ENCODE results near the gene ATP10A.
"Not testable (repeated sequence)": the region's sequence is repeated elsewhere in the genome, so short reads cannot be mapped to it uniquely, and the experiment has no call there.

The ATP10A gene

DNA sequence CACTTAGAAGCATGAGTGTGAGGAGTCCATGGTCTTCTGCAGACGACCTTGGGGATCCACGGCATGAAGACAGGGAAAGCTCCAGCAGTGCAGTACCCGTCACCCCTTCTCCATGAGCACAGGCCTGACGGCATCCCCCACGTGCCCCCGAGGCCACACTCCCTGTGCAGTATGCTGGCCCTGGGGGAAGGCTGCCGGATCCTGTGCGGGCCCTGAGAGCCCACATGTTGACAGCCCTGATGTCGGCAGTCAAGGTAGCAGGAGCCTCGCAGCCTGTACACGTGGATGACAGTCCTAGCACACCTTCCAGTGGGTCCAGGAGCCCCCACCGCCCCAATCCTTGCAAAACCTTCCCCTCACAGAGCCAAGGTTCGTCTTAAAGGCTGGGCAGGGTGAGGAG is 195.3 kb downstream of the ATP10A start:
- in situ Hi-C loops (cut with HindIII; ENCODE audit: low sequenced_read_pairs), result no loop called here

DNA sequence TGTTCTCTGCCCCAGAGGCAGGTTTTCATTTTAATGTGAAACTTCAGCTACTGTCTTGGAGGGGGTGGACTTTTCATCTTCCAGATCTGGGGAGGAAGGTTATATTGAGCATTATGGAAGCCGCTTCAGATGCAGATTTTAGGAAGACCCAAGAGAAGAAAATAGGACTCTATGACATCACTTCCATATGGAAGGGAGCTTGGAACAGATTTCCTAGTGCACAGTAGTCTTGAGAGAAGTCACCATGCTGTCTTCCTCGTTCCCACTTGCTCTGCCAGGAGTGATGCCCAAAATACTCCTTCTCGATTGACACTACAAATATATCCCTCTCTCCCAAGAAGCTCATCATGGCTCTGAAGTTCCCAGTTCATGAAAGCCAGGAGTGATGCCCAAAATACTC is 197.2 kb downstream of the ATP10A start:
- in situ Hi-C loops (cut with HindIII; ENCODE audit: low sequenced_read_pairs), result no loop called here

DNA sequence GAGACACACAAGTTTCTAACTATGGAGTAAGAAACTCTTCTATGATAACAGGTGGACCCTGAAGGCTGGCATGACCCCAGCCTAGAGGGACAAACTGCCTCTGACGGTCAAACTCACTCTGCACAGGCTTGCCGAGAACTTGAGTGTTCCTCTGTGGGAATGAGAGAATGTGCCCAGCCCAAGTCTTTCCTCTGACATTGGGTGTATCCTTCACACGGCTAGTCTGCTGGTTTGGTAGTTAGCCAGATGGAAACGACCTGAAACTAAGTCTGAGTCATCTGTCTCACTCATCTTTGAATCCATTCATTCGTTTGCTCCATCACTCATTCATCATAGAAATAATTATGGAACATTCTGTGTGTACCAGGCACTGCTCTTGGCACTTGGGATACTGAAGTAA is 198.4 kb downstream of the ATP10A start:
- in situ Hi-C loops (cut with HindIII; ENCODE audit: low sequenced_read_pairs), result no loop called here

DNA sequence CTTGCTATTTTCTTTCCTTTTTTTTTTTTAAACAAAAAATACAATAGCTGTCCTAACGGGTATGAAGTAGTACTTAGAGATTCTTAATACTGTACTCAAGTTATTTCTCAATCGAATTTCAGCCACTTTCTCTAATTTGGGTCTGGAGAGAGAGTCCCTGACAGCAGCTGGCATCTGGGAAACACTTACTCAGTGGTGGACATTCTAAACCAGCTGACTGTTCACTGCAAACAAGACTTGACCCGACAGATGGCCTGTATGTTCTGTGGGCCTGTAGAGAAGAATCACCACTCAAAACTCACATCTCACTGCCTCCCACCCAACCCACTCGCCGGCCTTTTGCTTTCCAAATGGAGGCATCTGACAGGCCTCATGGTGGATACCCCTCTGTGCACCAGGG is 199.6 kb downstream of the ATP10A start:
- in situ Hi-C loops (cut with HindIII; ENCODE audit: low sequenced_read_pairs), result no loop called here

DNA sequence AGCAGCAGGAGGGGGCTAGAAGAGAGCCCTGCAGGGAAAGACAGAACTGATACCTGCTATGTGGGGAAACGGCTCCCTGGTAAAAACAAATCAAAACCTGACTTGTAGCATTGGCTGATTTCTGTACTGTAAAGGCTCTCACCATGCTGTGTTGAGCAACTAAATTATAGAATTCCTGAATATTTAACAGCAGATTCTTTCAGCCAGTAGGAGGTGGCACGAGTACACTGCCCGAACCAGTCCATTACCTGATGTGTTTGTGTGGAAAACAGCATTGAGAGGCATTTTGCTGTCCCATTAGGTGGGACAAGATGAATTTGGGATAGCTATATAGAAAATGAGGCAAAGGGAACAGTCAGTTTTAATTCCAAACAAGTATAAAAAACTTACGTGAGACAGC is 201.2 kb downstream of the ATP10A start:
- in situ Hi-C loops (cut with HindIII; ENCODE audit: low sequenced_read_pairs), result no loop called here

DNA sequence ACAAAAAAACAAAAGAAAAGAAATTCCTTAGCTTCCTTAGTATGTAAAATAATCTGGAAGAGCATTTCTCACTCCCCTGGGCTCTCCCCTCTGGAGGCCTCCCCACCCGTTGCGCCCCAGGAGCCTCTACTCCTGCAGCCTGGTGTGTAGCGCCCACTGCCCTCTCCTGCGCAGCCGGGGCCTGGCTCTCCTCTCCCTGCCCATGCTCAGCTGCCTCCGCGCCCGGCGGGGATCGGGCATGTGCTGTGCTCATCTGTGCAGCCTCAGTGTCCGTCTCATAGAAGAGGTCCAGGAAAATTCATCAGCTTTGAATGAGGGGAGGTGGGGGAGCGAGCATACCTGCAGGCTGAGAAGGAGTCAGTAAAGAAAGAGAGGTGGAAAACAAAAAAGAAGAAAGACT is 203.9 kb downstream of the ATP10A start:
- in situ Hi-C loops (cut with HindIII; ENCODE audit: low sequenced_read_pairs), result no loop called here

DNA sequence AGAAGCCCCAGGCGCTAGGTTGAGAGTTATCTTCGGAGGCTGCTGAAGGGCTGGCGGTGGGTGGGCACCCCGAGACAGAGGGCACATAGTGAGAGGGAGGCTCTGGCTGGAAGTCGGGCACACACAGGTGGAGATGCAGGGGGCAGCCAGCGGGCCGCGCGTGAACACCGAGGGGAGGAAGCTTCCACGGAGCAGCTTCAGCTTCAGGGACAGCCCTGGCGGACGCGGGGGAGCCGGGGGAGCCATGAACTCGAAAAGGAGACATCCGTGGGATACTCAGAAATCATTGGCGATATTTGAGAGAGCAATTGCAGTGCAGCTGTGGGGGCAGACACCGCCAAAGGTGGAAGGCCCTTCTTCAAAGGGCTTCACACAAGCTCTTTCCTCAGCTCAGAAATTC is 204.6 kb downstream of the ATP10A start:
- in situ Hi-C loops (cut with HindIII; ENCODE audit: low sequenced_read_pairs), result no loop called here

DNA sequence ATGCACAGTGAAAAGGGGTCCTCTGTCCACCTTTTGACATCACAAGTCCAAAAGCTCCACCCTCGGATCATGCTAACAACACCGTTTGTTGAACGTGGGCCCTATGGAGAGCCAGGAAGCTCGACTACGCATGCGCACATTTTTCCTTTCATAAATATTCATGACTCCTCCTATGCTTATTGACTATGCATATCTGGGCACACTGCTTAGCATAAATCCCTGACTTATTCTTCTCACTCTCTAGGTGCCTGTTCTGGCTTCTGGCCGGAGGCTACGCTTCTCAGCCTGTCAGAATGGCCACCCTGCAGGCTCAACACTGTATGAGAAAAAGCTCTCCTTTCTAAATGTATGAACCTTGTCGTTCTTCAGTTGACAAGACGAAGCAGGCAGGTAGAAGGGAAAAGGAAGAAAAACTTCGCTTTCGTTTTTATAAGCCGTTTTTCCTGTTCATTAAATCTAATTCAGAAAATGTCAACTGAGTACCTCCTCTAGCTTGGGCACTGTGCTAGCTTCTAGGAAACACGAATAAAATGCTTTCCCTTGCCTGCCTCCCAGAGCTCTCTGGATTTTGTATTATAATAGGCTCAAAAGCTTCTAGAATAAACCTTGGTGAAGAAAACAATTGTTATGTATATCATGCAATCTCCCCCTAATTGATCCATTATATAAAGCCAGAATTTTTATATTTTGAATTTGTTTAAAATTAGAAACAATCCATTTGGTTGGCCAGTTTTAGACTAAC is 207.7 kb downstream of the ATP10A start:
- in situ Hi-C loops (cut with HindIII; ENCODE audit: low sequenced_read_pairs), result no loop called here

DNA sequence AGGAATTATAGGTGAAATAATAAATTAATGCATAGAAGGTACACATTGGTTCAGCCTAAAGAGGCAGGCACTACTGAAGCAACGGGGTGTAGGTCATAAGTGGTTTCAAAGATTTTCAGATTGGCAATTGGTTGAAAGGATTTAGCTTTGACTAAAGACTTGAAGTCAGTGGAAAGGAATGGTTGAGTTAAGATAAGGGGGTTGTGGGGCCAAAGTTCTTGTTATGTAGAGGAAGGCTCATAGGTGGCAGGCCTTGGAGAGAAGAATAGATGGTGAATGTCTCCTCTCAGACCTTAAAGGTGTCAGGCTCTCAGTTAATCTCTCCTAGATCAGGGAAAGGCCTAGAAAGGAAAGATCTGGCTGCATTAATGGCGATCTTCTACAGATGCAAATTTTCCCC is 209.8 kb downstream of the ATP10A start:
- in situ Hi-C loops (cut with HindIII; ENCODE audit: low sequenced_read_pairs), result no loop called here

DNA sequence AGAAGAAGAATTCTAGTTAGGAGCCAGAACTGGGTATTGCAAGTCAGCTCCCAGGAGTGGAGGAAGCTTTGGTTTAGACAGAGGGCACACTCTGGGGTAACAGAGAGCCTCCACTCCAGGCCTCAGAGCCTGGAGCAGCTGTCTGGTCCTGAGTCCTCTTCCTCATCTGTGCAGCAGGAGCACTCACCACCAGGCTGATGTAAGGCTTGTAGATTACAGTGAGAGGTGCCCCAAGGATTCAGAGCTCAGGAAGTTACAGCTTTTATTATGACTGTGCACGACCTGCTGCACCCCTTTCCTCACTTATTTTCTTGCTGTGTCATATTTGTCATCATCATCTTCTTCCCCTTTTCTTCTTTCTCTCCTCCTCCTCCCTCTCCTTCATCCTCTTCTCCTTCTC is 210.4 kb downstream of the ATP10A start:
- in situ Hi-C loops (cut with HindIII; ENCODE audit: low sequenced_read_pairs), result no loop called here

DNA sequence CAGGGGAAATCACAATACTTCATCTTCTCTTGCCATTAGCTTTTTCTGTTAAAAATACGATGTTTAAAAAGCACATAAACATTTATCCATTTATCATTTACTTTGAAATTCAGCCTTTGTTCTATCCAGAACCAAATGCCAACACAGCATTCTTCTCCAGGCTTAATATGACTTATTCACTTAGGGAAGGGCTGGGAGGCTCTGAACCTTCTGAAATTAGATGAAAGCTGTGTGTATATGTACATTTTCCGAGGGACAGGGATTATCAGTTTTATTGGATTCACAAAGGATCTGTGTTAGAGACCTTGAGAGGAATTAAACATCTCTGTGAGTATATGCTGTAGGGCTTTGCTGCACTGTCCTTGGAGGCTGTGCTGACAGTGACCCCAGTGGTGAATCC is 213.7 kb downstream of the ATP10A start:
- in situ Hi-C loops (cut with HindIII; ENCODE audit: low sequenced_read_pairs), result no loop called here

DNA sequence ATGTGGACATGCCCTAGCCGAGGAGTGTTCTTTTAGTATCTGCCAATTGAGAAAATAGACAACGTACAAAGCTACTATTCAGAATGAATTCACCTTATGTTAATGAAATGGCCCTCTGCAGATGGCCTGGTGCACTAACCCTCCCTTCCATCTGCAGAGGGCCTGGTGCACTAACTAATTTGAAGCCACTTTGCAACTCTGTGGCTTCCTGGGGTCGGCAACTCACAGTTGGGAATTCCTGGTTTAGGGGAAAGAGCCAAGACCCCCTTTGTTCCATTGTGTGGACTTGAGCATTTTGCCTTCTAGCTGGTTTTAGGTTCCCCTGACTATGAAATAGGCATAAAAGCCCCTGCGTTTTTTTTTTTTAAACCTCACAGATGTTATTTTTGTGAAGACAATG is 220.0 kb downstream of the ATP10A start:
- in situ Hi-C loops (cut with HindIII; ENCODE audit: low sequenced_read_pairs), result no loop called here

DNA sequence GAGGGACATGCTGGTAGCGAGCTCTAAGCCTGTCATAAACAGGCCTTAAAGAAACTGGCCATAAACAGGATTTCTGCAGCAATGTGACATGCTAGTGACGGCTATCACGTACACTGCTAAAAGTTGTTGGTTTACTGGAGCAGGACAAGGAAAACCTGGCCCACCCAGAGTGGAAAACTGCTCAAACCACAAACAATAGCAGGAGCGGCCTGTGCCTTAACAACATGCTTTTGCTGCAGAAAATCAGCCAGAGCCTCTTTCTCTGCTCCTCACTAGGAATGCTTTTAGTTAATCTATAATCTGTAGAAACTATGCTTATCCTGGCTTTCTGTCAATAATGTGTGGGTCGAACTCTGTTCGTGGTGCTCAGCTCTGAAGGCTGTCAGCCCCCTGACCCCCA is 221.4 kb downstream of the ATP10A start:
- in situ Hi-C loops (cut with HindIII; ENCODE audit: low sequenced_read_pairs), result no loop called here

DNA sequence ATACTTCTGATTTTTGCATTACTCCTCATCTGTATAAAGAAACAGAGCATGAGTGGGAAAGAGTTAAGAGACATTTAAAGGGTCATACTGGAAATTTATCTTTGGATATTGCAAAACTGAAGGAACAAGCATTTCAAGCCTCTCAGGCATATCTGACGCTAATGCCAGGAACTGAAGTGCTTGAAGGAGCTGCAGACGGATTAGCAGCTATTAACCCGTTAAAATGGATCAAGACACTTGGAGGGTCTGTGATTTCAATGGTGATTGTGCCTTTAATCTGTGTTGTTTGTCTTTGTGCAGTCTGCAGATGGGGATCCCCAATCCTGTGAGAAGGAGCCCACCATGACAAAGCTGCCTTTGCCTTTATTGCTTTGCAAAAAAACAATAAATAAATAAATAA is 221.8 kb downstream of the ATP10A start:
- in situ Hi-C loops (cut with HindIII; ENCODE audit: low sequenced_read_pairs), result no loop called here

DNA sequence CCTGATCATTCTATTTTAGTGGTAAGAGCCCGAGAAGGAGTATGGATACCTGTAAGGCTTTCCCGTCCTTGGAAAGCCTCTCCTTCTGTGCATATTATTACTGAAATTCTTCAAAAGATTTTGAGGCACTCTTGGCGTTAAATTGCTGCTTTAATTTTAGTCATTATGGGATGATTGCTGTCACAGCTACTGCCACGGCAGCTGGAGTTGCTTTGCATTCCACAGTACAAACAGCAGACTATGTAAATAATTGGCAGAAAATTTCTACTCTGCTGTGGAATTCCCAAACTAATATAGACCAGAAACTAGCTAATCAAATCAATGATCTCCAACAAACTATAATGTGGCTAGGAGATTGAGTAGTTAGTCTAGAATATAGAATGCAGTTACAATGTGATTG is 222.2 kb downstream of the ATP10A start:
- in situ Hi-C loops (cut with HindIII; ENCODE audit: low sequenced_read_pairs), result not testable (repeated sequence)

DNA sequence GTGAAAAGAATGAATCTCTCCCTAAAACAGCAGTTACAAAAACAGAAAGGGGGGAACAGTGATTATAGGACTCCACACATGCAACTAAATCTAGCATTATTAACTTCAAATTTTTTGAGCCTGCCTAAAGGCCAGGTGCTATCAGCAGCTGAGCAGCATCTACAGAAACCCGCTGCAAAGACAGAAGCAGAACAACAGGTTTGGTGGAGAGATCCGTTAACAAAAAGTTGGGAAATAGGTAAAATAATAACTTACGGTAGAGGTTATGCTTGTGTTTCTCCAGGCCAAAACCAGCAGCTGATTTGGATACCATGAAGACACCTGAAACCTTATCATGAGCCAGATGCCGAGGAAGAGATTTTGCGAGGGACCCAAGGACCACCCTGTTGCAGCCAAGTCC is 222.7 kb downstream of the ATP10A start:
- in situ Hi-C loops (cut with HindIII; ENCODE audit: low sequenced_read_pairs), result no loop called here

DNA sequence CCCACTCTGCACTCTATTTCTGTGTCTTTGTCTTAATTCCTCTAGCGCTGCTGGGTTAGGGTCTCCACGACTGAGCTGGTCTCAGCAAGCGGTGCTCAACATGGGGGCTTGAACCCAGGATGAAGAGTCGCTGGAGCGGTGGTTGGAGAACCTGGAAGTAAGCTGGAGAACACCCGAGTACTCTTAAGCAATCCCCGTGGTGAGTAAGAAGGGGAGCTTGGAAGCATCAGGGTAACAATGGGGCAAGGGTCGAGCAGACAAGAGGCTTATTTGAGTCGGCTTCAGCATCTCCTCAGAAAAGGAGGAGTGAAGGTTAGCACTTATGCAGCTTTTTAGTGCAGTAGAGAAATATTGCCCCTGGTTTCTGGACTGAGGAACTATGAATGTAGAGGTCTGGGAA is 226.6 kb downstream of the ATP10A start:
- in situ Hi-C loops (cut with HindIII; ENCODE audit: low sequenced_read_pairs), result not testable (repeated sequence)

DNA sequence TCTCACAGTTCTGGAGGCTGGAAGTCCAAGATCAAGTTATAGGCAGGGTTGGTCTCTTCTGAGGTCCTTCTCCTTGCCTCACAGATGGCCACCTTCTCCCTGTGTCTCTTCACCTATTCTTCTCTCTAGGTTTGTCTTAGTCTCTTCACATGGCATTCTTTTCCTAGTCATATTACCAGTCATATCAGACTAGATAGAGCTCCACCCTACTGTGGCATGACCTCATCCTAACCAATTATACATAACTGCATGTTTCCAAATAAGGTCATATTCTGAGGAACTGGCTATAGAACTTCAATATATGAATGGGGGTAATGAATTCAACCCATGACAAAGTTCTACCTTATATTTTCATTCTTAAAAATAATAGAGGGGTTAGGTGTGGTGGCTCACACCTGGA is 227.9 kb downstream of the ATP10A start:
- in situ Hi-C loops (cut with HindIII; ENCODE audit: low sequenced_read_pairs), result no loop called here

DNA sequence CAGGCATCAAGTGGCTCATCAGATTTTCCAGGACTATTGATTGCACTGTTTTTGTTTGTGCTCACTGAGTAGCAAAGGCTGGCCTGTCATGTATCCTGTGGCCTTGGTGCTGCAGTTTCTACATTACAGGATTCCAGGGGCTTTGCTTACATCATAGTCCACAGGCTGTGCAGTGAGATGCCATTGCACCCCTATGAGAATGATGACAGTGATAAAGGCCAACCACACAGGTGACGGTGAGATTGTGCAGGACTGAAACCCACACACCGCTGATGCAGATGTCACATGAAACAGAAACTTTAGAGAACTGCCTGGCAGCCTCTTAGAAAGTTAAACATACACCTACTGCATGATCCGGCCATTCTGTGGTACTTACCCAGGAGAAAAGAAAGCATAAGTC is 229.3 kb downstream of the ATP10A start:
- in situ Hi-C loops (cut with HindIII; ENCODE audit: low sequenced_read_pairs), result no loop called here

DNA sequence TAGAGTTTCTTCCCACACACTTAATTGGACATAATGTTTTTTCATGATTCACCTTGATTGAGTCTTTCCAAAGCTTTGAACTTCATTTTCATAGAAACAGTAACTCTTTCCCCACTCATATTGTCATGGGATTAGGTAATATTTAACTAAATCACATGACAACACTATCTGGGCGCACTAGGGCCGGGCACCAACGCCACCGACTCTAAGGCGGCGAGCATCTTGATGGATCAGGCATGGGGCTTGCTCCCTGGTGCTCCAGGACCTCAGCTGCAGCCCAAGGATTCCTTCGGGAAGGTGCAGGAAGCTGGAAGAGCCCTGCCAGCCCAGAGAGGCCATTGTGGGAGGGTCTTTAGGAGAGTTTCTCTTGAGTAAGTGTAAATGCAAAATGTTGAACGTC is 231.2 kb downstream of the ATP10A start:
- in situ Hi-C loops (cut with HindIII; ENCODE audit: low sequenced_read_pairs), result no loop called here
